Colonic mucosa (tissue), 4 donors: ENCODE data around the gene PWP2. TPM values are rescaled to one million over a fixed set of nuclear protein-coding genes. Genes with fewer than 3 reads are reported as not detected.
A peak's percentile ranks its signal among the peaks of the same experiment; 100 is the strongest.
"Not testable (repeated sequence)": the region's sequence is repeated elsewhere in the genome, so short reads cannot be mapped to it uniquely, and the experiment has no call there.

ENCODE experiments used
- DNase-seq: peaks from one replicate; pipeline ENCODE4 v3.0.0-alpha.2; 2020
- H3K27ac ChIP-seq: fragments of 200-600 bp; one replicate; pipeline ENCODE4 v1.8.0; 2021
- H3K27me3 ChIP-seq: fragments of 200-600 bp; one replicate; pipeline ENCODE4 v1.8.0; 2021
- H3K36me3 ChIP-seq: fragments of 200-600 bp; one replicate; pipeline ENCODE4 v1.8.0; 2021
- H3K4me1 ChIP-seq: fragments of 200-600 bp; one replicate; pipeline ENCODE4 v1.8.0; 2021; ENCODE audit warnings: mild to moderate bottlenecking
- H3K4me3 ChIP-seq: fragments of 200-600 bp; one replicate; pipeline ENCODE4 v1.8.0; 2021
- H3K9ac ChIP-seq, 2 donors: one replicate each; pipeline ENCODE4 v1.7.0; 2013; ENCODE audit warnings: control low read depth in 2 of 2, low read depth in 2 of 2, low read length in 2 of 2
- H3K9me3 ChIP-seq: fragments of 200-600 bp; one replicate; pipeline ENCODE4 v1.8.0; 2021
- intact Hi-C: fragments of 100-400 bp; cut with DNase I; formaldehyde crosslinking; loops from one replicate; pipeline ENCODE4 v1.14.1; 2022
- total RNA-seq, 2 donors: library from RNA; stranded (reverse); fragmentation: NEBNext Ultra II Directional in 1 of 2; extraction: Animal tissue kit (Norgen Biotek cat#: 25700) in 1 of 2; gene quantifications; one replicate each; pipeline ENCODE4 v1.2.1, GENCODE V29; 2021
- donor health status: healthy.
- donor health status: DM: no; HTN: no; CAD: no.
- donor health status: DM: no; HTN: no; CAD: no.

The PWP2 gene
- total RNA-seq, 2 donors from 2014 or later = 2.3 to 3.1 TPM

DNA sequence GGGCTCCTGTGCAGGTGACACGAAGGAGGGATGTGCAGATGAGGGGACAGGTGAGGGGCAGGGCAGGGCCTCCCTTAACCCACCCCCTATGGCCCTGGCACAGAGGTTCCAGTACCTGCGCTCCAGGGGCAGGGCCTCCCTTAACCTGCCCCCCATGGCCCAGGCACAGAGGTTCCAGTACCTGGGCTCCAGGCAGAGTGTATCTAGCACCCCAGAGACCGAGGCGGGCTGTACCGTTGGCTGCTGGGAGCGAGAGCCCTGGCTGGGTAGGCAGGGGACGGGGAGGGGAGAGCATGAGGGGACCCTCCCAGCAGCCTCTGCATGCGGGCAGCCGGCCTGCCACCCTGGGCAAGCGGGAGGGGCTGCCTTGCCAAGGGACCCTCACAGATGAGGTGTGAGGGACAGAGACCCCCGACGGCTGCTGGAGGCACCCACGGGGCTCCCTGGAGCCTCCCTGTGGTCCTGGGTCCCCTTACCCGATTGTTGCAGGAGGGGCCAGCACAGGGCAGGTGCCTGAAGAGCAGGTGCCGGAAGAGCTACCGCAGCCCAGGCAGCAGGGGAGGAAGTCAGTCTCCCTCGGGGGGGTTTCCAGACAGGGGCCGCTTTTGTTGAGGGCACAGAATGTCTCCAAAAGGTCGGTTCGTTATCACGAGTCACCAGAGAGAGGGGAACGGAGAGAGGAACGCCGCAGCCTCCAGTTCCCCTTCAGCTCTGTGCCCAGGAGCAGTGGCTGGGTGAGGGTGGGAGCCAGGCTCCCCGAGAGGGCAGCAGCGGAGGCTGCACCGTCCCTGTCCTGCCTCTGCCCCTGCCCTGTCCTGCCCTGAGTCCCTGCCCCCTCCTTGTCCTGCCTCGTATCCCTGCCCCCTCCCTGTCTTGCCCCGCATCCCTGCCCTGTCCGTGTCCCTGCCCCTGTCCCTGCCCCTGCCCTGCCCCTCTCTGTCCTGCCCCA, 52.4 kb downstream of the PWP2 start:
- H3K4me1 ChIP-seq, H3K27me3 ChIP-seq, H3K27ac ChIP-seq, H3K36me3 ChIP-seq, DNase-seq, H3K9ac ChIP-seq, H3K4me3 ChIP-seq, H3K9me3 ChIP-seq, intact Hi-C loops: not testable (repeated sequence)

DNA sequence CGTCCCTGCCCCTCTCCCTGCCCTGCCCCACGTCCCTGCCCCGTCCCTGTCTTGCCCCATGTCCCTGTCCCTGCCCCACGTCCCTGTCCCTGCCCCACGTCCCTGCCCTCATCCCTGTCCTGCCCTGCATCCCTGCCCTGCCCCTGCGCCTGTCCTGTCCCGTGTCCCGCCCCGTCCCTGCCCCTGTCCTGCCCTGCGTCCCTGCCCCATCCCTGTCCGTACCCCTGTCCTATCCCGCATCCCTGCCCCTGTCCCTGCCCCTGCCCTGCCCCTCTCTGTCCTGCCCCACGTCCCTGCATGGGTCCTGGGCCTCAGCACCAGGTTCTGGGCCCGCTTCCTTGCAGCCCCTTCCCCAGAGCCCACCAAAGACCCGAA, 53.1 kb downstream of the PWP2 start:
- H3K4me1 ChIP-seq, H3K36me3 ChIP-seq, H3K4me3 ChIP-seq, H3K9me3 ChIP-seq, H3K27me3 ChIP-seq, DNase-seq, H3K9ac ChIP-seq, H3K27ac ChIP-seq, intact Hi-C loops: not testable (repeated sequence)

DNA sequence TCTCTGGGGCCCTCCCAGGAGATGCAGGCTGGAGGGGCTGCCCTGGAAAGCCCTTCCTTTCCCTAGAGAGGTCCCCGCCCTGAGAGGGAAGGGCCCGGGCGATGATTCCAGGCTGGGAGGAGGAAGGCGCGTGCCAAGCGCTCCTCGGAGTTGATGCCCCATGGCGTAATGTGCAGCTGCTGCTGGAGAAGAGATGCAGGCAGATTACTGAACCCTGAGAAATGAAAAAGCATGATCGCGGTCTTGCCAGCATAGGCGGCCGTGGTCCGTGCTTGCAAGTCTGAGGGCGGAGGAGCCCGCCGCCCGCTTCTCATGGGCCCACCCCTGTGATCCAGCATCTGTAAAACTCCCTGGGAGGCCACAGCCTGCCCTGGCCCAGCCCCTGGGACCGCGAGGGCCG, 53.6 kb downstream of the PWP2 start:
- H3K4me1 ChIP-seq, H3K36me3 ChIP-seq, H3K27me3 ChIP-seq, intact Hi-C loops, H3K4me3 ChIP-seq, DNase-seq, H3K9ac ChIP-seq, H3K27ac ChIP-seq, H3K9me3 ChIP-seq: not testable (repeated sequence)

DNA sequence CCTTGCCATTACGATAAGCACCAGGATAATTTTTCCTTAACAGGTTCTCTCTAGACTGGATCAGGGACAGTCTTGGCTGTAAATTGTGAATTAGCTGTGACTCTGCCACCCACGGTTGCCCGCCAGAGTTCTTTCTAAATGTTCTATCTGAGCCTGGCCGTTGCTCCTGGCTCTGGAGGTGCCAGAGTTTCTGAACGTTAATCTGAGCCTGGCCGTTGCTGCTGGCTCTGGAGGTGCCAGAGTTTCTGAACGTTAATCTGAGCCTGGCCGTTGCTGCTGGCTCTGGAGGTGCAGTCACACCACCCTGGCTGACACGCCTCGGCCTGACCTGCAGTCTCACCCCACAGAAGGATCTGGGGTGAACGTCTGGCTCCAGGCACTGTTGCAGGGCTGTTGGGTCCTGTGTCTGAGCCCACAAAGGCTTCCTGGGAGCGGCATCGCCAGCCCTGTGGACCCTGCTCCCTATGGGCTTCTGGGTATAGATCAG, 56.0 kb downstream of the PWP2 start:
- intact Hi-C loops, H3K27ac ChIP-seq, H3K27me3 ChIP-seq, H3K4me3 ChIP-seq, H3K9me3 ChIP-seq, DNase-seq, H3K36me3 ChIP-seq, H3K4me1 ChIP-seq, H3K9ac ChIP-seq: not testable (repeated sequence)

DNA sequence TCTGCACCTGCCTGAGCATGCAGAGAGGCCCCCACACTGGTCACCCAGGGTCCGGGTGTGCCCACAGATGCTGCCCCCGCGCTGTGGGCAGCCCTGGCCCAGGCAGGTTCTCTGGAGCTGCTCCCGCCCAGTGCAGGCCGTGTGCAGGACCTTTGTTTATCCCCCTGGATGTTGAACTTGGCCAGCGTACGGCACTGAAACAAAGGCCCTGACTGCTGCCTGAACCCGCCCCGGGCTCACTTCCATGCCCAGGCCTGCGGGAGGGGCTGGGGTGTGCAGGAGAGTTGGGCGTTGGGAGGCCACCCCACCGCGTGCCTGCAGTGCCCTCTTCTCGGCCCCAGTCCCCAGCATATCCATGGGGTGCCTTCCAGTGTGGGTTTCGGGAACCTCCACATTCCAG, 58.7 kb downstream of the PWP2 start:
- H3K9ac ChIP-seq, H3K9me3 ChIP-seq, H3K4me3 ChIP-seq, H3K36me3 ChIP-seq, H3K27me3 ChIP-seq, DNase-seq, H3K4me1 ChIP-seq, H3K27ac ChIP-seq, intact Hi-C loops: not testable (repeated sequence)

DNA sequence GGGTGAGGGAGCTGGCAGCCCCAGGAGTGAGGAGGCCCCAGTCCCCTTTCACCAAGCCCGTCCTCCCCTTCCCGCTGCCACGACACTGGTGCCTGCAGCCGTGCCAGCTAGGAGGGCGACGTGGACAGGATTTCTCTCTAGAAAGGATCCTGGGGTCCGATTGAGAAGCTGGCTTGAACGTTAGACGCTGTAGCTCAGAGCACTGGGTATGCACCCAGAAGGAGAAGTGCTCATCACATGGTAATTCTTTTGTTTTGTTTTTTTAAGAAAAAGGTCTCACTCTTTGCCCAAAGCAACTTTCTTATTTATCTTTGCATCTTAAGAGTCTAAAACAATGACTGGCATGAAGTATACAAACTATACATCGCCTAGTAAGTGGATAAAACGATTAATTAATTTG, 60.3 kb downstream of the PWP2 start:
- H3K27ac ChIP-seq, H3K9me3 ChIP-seq, H3K4me3 ChIP-seq, H3K4me1 ChIP-seq, intact Hi-C loops, H3K36me3 ChIP-seq, H3K27me3 ChIP-seq, H3K9ac ChIP-seq, DNase-seq: not testable (repeated sequence)

DNA sequence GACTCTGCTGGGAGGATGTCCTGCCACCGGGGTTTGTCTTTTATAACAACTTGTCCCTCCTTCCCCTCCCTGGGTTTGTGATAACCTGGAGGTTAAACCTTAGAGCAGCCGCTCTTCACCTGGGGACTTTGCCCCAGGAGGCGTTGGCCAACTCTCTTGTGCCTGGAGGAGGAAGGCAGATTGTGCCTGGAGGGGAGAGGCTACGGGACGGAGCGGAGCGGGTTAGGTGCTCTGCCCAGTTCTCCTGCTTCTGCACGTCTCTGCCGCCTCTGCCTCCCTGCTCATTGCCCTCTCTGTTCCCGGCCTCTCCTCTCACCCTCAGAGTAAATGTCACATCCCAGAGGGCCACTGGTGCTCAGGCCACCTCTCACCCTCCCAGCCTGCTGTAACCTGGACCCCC, 63.1 kb downstream of the PWP2 start:
- H3K4me3 ChIP-seq, H3K4me1 ChIP-seq, H3K27ac ChIP-seq, H3K9me3 ChIP-seq, H3K27me3 ChIP-seq, H3K36me3 ChIP-seq, DNase-seq, intact Hi-C loops, H3K9ac ChIP-seq: not testable (repeated sequence)

DNA sequence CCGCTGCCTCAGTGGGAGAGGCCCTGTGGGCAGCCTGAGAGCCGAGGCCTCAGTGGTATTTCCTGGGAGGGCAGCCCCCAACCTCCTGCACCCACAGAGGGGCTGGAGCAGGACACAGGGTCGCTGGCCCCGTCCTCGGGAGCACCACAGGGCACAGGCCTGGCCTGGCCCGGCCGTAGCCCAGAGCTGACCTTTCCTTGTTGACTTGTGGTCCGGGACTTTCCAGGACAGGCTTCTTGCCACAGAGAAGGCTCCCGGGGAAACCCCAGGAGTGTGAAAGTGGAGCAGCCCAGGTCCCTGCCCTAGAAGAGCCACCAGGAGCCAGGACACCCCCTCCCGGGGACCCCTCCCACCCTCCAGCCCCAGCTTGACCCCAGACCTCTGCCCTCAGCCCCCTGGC, 63.7 kb downstream of the PWP2 start:
- peak; percentile 28 for DNase-seq
- H3K27me3 ChIP-seq, intact Hi-C loops: not testable (repeated sequence)

DNA sequence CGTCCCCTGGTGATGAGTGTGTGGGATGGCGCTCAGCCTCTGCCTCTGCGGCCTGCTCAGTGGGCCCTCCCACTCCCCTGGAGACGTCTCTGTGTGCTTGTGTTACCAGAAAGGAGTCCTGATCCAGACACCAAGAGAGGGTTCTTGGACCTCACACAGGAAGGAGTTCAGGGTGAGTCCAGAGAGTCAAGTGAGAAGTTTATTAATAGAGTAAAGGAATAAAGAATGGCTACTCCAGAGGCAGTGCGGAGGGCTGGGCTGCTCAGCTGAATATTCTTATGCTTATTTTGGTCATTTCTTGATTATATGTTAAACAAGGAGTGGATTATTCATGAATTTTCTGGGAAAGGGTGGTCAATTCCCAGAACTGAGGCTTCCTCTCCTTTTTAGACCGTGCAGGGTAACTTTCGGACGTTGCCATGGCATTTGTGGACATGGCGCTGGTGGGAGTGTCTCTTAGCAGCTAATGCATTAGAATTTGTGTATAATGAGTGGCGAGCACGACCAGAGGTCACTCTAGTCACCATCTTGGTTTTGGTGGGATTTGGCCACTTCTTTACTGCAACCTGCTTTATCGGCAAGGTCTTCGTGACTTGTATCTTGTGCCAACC, 64.9 kb downstream of the PWP2 start:
- H3K27ac ChIP-seq, intact Hi-C loops, H3K9me3 ChIP-seq, DNase-seq, H3K9ac ChIP-seq, H3K4me3 ChIP-seq, H3K27me3 ChIP-seq, H3K36me3 ChIP-seq, H3K4me1 ChIP-seq: not testable (repeated sequence)

More for the DNA sequence above, 63.7 kb downstream of the PWP2 start:
- not testable (repeated sequence) for H3K9me3 ChIP-seq, H3K27ac ChIP-seq, H3K4me3 ChIP-seq, H3K9ac ChIP-seq, H3K36me3 ChIP-seq, H3K4me1 ChIP-seq

DNA sequence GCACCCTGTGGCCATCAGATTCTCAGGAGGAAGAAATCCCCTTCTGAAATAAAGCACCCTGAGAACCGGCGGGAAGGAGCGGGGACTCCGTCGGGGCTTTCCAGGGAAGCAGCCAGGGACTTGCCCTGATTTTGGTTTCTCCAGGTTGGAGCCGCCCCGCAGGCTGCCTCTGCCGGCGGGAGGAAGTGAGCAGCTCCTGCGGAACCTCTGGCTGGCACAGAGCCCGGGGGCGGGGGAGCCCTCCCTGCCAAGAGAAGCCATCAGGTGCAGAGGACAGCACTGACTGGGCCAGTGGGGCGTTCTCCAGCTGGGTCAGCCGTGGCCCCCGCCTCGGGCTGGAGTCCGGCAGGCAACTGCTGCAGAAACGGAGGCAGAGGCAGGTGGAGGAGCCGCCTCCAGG, 65.5 kb downstream of the PWP2 start:
- H3K9me3 ChIP-seq, H3K27ac ChIP-seq, intact Hi-C loops, H3K4me1 ChIP-seq, H3K36me3 ChIP-seq, DNase-seq, H3K27me3 ChIP-seq, H3K9ac ChIP-seq, H3K4me3 ChIP-seq: not testable (repeated sequence)

DNA sequence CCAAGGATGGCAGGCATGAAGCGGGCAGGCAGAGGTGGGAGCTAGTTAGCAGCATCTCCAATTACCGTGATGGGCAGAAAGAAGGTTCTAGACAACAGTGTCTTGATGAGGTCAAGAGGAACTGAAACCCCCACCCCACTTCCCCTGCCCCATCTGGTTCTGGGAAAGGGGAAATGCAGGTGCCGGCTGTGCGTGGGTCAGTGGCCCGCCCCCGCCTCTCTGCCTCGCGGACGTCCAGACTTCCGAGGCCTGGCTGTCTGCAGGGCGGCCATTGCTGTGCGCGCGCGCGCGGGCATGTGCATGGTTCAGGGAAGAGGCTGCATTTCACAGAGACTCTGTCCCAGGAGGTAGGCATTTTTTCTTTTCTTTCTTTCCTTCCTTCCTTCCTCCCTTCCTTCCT, 68.0 kb downstream of the PWP2 start:
- H3K36me3 ChIP-seq, H3K9ac ChIP-seq, intact Hi-C loops, H3K27me3 ChIP-seq, H3K4me3 ChIP-seq, DNase-seq, H3K4me1 ChIP-seq, H3K27ac ChIP-seq, H3K9me3 ChIP-seq: not testable (repeated sequence)

DNA sequence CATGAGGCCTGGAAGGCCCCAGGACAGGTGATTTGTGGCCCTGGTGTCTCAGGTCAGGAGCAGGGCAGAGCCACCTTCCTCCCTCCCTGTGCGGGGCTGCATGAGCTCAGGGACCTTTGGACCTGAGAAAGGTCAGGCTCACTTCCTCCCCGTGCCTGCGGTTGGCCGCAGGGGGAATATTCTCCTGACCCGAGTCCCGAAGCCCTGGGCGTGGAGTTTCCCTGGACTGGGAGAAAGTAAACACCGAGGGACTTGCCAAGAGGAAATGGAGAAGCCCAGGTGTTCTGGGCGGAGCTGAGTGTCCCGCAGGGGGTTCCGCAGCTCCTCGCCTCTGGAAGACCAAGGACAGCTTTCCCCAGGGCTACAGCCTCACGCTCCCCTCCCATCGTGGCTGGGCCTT, 68.9 kb downstream of the PWP2 start:
- H3K4me1 ChIP-seq, H3K27ac ChIP-seq, H3K27me3 ChIP-seq, H3K4me3 ChIP-seq, intact Hi-C loops, H3K36me3 ChIP-seq, H3K9me3 ChIP-seq, H3K9ac ChIP-seq: not testable (repeated sequence)
- peak; percentile 65 for DNase-seq
